ENCODE measurements around the gene BMPR1A.

BMPR1A gene

DNA sequence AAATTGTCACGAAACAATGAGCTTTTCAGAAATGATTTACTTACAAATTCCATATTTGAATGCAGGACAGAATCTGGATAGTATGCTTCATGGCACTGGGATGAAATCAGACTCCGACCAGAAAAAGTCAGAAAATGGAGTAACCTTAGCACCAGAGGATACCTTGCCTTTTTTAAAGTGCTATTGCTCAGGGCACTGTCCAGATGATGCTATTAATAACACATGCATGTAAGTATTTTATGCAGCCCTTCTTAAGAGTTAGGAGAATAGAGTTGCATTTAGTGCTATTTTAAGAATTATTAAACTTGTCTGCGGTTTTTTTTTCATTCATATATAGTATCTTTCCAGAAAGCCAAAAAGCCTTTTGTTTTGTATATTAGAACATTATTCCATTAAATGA, 133.6 kb downstream of the BMPR1A start:
- H3K27me3 ChIP-seq = no peaks in the 10 kb centered on the region
- no peaks in the 10 kb centered on the region for H3K9me3 ChIP-seq
- peaks cover 8 to 16% (median 14%) of the 10 kb centered on the region in 3 donors for H3K36me3 ChIP-seq
- DNase-seq = no peak
- TF ChIP-seq, protein P1, sequence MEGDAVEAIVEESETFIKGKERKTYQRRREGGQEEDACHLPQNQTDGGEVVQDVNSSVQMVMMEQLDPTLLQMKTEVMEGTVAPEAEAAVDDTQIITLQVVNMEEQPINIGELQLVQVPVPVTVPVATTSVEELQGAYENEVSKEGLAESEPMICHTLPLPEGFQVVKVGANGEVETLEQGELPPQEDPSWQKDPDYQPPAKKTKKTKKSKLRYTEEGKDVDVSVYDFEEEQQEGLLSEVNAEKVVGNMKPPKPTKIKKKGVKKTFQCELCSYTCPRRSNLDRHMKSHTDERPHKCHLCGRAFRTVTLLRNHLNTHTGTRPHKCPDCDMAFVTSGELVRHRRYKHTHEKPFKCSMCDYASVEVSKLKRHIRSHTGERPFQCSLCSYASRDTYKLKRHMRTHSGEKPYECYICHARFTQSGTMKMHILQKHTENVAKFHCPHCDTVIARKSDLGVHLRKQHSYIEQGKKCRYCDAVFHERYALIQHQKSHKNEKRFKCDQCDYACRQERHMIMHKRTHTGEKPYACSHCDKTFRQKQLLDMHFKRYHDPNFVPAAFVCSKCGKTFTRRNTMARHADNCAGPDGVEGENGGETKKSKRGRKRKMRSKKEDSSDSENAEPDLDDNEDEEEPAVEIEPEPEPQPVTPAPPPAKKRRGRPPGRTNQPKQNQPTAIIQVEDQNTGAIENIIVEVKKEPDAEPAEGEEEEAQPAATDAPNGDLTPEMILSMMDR (IDR thresholded peaks at IDR 0.05) = no peak
- intact Hi-C loops (cut with DNase I; ENCODE audit: low total_unique reads) = loop anchor here (10.0 kb wide), 1 partner anchor 125 kb away; no protein-coding TSS in a partner anchor
- H3K27ac ChIP-seq = peak overlapping the region in 1 of 2 donors; percentile 65
- H3K4me3 ChIP-seq = no peak overlapping the region
- peaks cover 0 to 26% (median 8%) of the 10 kb centered on the region in 4 donors for H3K4me1 ChIP-seq

DNA sequence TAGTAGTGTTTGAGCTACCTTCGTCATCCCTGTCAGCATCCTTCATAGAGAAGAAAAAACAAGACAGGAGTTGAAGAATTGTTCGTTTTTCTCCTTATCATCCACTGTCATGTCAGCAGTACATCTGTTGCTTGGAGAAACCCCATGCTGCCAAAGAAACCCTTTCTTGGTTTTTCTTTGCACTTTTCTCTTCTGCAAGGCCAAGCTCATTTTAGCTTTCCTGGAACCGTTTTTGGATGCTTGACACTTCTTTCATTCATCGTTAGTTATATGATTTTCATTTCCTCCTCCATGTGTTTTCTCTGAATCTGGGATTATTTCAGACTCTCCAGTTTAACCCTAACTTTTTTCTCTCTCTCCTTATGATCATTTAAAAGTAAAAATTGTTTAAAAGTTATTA, 142.1 kb downstream of the BMPR1A start:
- Histone ChIP-seq H3K36me3 (peaks cover 7 to 35% (median 12%) of the 10 kb centered on the region in 3 donors), H3K4me1 (peaks cover 0 to 29% (median 15%) of the 10 kb centered on the region in 4 donors), H3K27ac (peak overlapping the region; percentile 29 to 39), H3K9me3 (no peaks in the 10 kb centered on the region), H3K27me3 (no peaks in the 10 kb centered on the region), H3K4me3 (no peak overlapping the region)
- DNase-seq = no peak
- TF ChIP-seq, protein P1 (IDR thresholded peaks at IDR 0.05) = no peak
- intact Hi-C loops (cut with DNase I; ENCODE audit: low total_unique reads) = no loop called here

DNA sequence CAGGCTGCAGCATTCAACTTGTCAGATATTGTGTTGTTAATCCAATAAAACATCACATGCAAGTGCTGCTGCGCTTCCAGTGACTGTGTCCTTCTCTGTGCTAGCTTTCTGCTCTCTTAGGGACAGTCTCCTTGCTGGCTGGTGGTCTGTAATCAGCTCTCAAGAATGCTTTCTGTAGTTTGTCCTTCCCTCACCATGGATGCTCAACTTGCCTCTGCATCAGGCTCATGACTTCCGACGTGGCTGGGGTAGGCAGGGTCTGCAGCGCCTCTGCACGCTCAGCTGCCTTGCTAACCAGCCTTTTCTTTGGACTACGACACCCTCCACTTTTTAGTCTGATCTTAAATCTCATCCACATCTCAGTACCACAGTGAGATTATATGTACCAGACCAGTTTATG, 142.7 kb downstream of the BMPR1A start:
- H3K27ac ChIP-seq = peak overlapping the region; percentile 29 to 39
- TF ChIP-seq, protein P1 (IDR thresholded peaks at IDR 0.05) = no peak
- intact Hi-C loops (cut with DNase I; ENCODE audit: low total_unique reads) = no loop called here

DNA sequence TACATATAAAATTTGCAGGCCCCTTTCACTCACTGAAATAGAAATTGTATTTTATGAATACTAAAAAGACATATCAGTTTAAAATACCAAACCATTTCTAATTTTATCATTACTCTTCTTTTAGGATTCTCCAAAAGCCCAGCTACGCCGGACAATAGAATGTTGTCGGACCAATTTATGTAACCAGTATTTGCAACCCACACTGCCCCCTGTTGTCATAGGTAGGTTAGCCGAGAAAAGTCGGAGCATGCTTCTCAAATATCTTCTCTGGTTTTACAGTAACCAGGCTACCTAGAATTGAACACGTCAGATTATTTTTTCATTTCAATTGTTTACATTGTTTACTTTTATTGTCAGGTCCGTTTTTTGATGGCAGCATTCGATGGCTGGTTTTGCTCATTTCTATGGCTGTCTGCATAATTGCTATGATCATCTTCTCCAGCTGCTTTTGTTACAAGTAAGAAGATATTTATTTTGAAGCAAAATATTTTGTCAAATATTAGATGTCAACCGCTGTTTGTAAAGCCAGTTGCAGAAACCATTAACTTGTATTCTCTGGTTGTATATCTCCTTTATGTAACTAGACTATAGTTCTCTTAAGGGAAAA, 143.4 kb downstream of the BMPR1A start:
- peak overlapping the region; percentile 29 to 39 for H3K27ac ChIP-seq
- no peaks in the 10 kb centered on the region for H3K9me3 ChIP-seq
- intact Hi-C loops (cut with DNase I; ENCODE audit: low total_unique reads) = loop anchor here (2.0 kb wide), 1 partner anchor 189 kb away; no protein-coding TSS in a partner anchor
- no peaks in the 10 kb centered on the region for H3K27me3 ChIP-seq
- DNase-seq = peak; percentile 69 to 74
- TF ChIP-seq, protein P1 (IDR thresholded peaks at IDR 0.05) = peak; percentile 67 to 75
- peaks cover 0 to 30% (median 15%) of the 10 kb centered on the region in 4 donors for H3K4me1 ChIP-seq
- peaks cover 12 to 36% (median 14%) of the 10 kb centered on the region in 3 donors for H3K36me3 ChIP-seq
- no peak overlapping the region for H3K4me3 ChIP-seq

More for the DNA sequence above, 142.7 kb downstream of the BMPR1A start:
- H3K9me3 ChIP-seq = no peaks in the 10 kb centered on the region
- no peak overlapping the region for H3K4me3 ChIP-seq
- H3K36me3 ChIP-seq = peaks cover 12 to 35% (median 14%) of the 10 kb centered on the region in 3 donors
- DNase-seq = no peak
- H3K27me3 ChIP-seq = no peaks in the 10 kb centered on the region
- peaks cover 0 to 29% (median 15%) of the 10 kb centered on the region in 4 donors for H3K4me1 ChIP-seq

DNA sequence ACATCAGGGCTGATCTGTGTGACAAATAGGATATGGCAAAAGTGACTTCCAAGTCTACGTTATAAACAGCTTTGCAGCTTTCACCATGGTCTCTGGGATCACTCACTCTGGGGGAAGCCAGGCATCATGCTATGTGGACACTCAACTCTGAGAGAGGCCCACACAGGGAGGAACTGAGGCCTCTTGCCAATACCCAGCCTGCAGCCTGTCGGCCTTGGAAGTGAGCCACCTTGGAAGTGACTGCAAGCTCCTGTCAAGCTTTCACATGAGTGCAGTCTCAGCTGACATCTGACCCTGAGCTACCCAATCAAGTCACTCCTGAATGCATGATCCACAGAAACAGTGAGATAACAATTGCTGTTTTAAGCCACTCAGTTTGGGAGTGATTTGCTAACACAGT, 144.5 kb downstream of the BMPR1A start:
- Histone ChIP-seq H3K27me3 (no peaks in the 10 kb centered on the region), H3K36me3 (peaks cover 12 to 36% (median 20%) of the 10 kb centered on the region in 3 donors), H3K4me3 (no peak overlapping the region), H3K4me1 (peaks cover 0 to 42% (median 18%) of the 10 kb centered on the region in 4 donors), H3K9me3 (no peaks in the 10 kb centered on the region), H3K27ac (peak overlapping the region; percentile 50 to 52)
- intact Hi-C loops (cut with DNase I; ENCODE audit: low total_unique reads) = loop anchor here (2.0 kb wide), 1 partner anchor 190 kb away; no protein-coding TSS in a partner anchor
- TF ChIP-seq, protein P1 (IDR thresholded peaks at IDR 0.05) = no peak
- DNase-seq = peak; percentile 60 to 85
